Measurements from ENCODE around the gene KRT37.

DNA sequence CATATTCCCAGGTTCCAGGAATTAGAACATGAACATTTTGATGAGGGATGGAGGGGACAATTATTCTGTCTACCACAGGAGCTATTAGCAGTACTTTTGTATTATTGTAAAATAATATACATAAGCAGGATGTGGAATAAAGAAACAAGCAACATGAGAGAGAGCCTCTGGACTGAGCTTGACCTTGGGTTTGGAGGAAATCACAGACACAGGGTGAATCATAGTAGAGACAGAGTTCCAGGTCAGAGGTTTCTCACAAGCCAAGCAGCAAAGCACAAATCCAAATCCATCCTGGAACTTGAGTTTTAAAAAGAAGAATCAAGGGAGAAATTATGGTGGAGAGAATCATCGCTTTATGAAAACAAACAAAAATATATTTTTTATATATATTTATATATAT is 32.1 kb downstream of the KRT37 start:
- TF ChIP-seq, protein P1, sequence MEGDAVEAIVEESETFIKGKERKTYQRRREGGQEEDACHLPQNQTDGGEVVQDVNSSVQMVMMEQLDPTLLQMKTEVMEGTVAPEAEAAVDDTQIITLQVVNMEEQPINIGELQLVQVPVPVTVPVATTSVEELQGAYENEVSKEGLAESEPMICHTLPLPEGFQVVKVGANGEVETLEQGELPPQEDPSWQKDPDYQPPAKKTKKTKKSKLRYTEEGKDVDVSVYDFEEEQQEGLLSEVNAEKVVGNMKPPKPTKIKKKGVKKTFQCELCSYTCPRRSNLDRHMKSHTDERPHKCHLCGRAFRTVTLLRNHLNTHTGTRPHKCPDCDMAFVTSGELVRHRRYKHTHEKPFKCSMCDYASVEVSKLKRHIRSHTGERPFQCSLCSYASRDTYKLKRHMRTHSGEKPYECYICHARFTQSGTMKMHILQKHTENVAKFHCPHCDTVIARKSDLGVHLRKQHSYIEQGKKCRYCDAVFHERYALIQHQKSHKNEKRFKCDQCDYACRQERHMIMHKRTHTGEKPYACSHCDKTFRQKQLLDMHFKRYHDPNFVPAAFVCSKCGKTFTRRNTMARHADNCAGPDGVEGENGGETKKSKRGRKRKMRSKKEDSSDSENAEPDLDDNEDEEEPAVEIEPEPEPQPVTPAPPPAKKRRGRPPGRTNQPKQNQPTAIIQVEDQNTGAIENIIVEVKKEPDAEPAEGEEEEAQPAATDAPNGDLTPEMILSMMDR (IDR thresholded peaks at IDR 0.05 in 8 of 11, conservative IDR thresholded peaks at IDR 0.05 in 3 of 11), result no peak
- TF ChIP-seq POLR2AphosphoS5 (IDR thresholded peaks at IDR 0.05), result no peak
- TF ChIP-seq POLR2A (IDR thresholded peaks at IDR 0.05), result no peak

All from spleen (tissue), 7 donors.